Stomach (tissue), 4 donors: ENCODE data around the gene SLC9A2.

Experiments used
- EP300 ChIP-seq: sonication (generic); formaldehyde crosslinking; IDR thresholded peaks from one replicate; pipeline ENCODE4 v1.6.1; 2017; ENCODE audit warnings: antibody characterized with exemption
- POLR2A ChIP-seq, 4 donors: fragments of 450-650 bp; IDR thresholded peaks; one replicate each; pipeline ENCODE4 v1.6.1; 2016; ENCODE audit warnings: antibody characterized with exemption in 4 of 4, control low read depth in 2 of 4, mild to moderate bottlenecking in 1 of 4, moderate library complexity in 1 of 4
- TF ChIP-seq, protein P1 (sequence below), 7 experiments: fragments of 450-650 bp in 4 of 7; fragments of 200-600 bp in 3 of 7; sonication (generic) in 3 of 7; IDR thresholded peaks; one replicate each; pipeline ENCODE4 v1.5.1; 2016 to 2019; ENCODE audit warnings: antibody characterized with exemption in 7 of 7, control low read depth in 2 of 7, mild to moderate bottlenecking in 1 of 7

DNA sequence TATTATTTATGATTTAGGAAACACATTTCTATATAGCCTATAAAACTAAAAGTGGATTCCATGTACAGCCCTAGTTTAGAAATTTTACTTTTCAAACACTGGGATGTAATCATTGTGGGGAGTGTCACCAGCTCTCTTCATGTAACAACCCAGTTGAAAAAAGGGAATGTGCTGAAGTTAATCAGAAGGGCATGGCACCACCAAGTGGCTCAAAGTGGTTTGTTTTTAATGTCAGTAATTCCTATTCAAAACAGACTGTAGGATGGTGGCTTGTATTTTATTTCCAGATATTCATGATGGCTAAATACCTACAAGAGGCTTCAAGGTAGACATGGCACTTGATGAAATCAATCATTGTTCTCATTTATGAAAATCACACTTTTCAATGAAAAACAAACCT, 84.4 kb downstream of the SLC9A2 start:
- TF ChIP-seq, protein P1, sequence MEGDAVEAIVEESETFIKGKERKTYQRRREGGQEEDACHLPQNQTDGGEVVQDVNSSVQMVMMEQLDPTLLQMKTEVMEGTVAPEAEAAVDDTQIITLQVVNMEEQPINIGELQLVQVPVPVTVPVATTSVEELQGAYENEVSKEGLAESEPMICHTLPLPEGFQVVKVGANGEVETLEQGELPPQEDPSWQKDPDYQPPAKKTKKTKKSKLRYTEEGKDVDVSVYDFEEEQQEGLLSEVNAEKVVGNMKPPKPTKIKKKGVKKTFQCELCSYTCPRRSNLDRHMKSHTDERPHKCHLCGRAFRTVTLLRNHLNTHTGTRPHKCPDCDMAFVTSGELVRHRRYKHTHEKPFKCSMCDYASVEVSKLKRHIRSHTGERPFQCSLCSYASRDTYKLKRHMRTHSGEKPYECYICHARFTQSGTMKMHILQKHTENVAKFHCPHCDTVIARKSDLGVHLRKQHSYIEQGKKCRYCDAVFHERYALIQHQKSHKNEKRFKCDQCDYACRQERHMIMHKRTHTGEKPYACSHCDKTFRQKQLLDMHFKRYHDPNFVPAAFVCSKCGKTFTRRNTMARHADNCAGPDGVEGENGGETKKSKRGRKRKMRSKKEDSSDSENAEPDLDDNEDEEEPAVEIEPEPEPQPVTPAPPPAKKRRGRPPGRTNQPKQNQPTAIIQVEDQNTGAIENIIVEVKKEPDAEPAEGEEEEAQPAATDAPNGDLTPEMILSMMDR (IDR thresholded peaks at IDR 0.05), result peak in 1 of 7 experiments; percentile 7
- TF ChIP-seq POLR2A (IDR thresholded peaks at IDR 0.05) (no peak), EP300 (no peak)
